Glutamatergic neuron (in vitro differentiated cells): ENCODE results near the gene SH3BP5. TPM values are rescaled to one million over a fixed set of nuclear protein-coding genes. Genes with fewer than 3 reads are reported as not detected.
A peak's percentile ranks its signal among the peaks of the same experiment; 100 is the strongest.

ENCODE experiments used
- DNase-seq: peaks from one replicate; pipeline ENCODE4 v3.0.0; 2022
- H3K27ac Mint-ChIP-seq: one replicate; pipeline ENCODE4 v1.8.0; 2020; ENCODE audit warnings: mild to moderate bottlenecking, mixed read lengths, inconsistent platforms; ENCODE audit not compliant: unreplicated experiment
- H3K27me3 Mint-ChIP-seq: one replicate; pipeline ENCODE4 v1.8.0; 2020; ENCODE audit warnings: mild to moderate bottlenecking, moderate library complexity, mixed read lengths, inconsistent platforms; ENCODE audit not compliant: unreplicated experiment
- H3K36me3 Mint-ChIP-seq: one replicate; pipeline ENCODE4 v1.8.0; 2020; ENCODE audit warnings: mild to moderate bottlenecking, mixed read lengths, inconsistent platforms; ENCODE audit not compliant: unreplicated experiment
- H3K4me1 Mint-ChIP-seq: one replicate; pipeline ENCODE4 v1.8.0; 2020; ENCODE audit warnings: mild to moderate bottlenecking, low read depth, mixed read lengths, inconsistent platforms; ENCODE audit not compliant: unreplicated experiment
- H3K4me3 Mint-ChIP-seq: one replicate; pipeline ENCODE4 v1.8.0; 2020; ENCODE audit warnings: mild to moderate bottlenecking, mixed read lengths, inconsistent platforms; ENCODE audit not compliant: unreplicated experiment
- H3K9me3 Mint-ChIP-seq: one replicate; pipeline ENCODE4 v1.8.0; 2020; ENCODE audit warnings: mild to moderate bottlenecking, moderate library complexity, mixed read lengths, inconsistent platforms; ENCODE audit not compliant: unreplicated experiment
- total RNA-seq: library from RNA; stranded (reverse); fragmentation: NEBNext Ultra II Directional; extraction: Animal tissue kit (Norgen Biotek cat#: 25700); gene quantifications from one replicate; pipeline ENCODE4 v1.2.1, GENCODE V29; 2021; ENCODE audit not compliant: unreplicated experiment
- TF ChIP-seq, protein P1 (sequence below): fragments of 200-600 bp; sonication (generic); IDR thresholded peaks from one replicate; pipeline ENCODE4 v1.5.0; 2021; ENCODE audit not compliant: partially characterized antibody, unreplicated experiment

SH3BP5 gene
- total RNA-seq, 1 donor from 2014 or later: 25.3 TPM

DNA sequence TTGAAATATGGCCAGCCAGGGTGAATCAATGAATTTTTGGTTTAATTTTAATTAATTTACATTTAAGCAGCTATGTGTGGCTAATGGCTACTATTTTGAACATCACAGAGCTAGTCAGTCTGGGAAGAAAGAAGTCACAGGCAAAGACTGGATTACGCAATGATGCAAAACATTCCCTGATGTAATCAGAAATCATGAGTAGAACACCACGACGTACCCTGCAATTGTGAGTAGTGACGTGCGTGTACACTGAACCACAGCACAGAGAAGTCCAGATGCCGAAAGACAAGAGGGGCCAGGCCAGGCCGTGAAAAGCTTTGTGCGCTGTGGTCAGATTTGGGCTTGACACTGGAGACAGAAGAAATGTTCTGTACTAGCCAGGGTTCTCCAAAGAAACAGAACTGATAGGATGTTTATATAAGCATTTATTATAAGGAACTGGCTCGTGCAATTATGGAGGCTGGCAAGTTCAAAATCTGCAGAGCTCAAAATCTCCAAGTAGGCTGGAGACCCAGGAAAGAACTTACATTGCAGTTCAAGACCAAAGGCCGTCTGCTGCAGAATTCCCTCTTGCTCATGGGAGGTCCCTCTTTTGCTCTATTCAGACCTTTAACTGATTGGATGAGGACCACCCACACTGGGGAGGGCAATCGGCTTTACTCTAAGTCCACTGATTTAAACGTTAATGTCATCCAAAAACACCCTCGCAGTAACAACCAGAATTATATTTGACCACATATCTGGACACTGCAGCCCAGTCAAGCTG is 44.6 kb downstream of the SH3BP5 start:
- peaks cover 2% of the 10 kb centered on the region for H3K9me3 Mint-ChIP-seq
- TF ChIP-seq, protein P1, sequence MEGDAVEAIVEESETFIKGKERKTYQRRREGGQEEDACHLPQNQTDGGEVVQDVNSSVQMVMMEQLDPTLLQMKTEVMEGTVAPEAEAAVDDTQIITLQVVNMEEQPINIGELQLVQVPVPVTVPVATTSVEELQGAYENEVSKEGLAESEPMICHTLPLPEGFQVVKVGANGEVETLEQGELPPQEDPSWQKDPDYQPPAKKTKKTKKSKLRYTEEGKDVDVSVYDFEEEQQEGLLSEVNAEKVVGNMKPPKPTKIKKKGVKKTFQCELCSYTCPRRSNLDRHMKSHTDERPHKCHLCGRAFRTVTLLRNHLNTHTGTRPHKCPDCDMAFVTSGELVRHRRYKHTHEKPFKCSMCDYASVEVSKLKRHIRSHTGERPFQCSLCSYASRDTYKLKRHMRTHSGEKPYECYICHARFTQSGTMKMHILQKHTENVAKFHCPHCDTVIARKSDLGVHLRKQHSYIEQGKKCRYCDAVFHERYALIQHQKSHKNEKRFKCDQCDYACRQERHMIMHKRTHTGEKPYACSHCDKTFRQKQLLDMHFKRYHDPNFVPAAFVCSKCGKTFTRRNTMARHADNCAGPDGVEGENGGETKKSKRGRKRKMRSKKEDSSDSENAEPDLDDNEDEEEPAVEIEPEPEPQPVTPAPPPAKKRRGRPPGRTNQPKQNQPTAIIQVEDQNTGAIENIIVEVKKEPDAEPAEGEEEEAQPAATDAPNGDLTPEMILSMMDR: no peak
- no peaks in the 10 kb centered on the region for H3K36me3 Mint-ChIP-seq
- DNase-seq: no peak
- H3K27ac Mint-ChIP-seq: no peak overlapping the region
- peaks cover 20% of the 10 kb centered on the region for H3K4me1 Mint-ChIP-seq
- no peak overlapping the region for H3K4me3 Mint-ChIP-seq
- H3K27me3 Mint-ChIP-seq: peaks cover 4% of the 10 kb centered on the region

DNA sequence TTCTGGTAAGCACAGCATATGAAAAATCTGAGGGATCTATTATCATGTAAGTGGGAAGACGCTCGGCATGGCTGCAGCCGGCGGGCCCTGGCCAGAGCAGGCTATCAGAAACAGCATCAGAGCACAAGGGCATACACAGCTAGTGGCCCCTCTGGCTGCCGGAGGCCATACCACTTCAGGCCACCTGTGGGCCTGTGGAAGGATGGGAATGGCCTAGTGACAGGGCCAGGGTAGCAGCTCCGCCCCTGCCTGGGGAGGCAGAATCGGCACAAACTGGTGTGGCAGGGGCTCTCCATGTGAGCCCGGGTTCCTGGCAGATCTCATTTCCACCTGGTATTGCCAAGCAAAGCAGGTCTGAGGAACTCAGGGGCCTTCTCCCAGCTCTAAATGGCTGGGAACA is 46.4 kb downstream of the SH3BP5 start:
- no peaks in the 10 kb centered on the region for H3K27me3 Mint-ChIP-seq
- no peaks in the 10 kb centered on the region for H3K36me3 Mint-ChIP-seq
- H3K27ac Mint-ChIP-seq: peak overlapping the region; percentile 3
- no peak overlapping the region for H3K4me3 Mint-ChIP-seq
- H3K4me1 Mint-ChIP-seq: peaks cover 12% of the 10 kb centered on the region
- DNase-seq: no peak
- TF ChIP-seq, protein P1: no peak
- no peaks in the 10 kb centered on the region for H3K9me3 Mint-ChIP-seq

DNA sequence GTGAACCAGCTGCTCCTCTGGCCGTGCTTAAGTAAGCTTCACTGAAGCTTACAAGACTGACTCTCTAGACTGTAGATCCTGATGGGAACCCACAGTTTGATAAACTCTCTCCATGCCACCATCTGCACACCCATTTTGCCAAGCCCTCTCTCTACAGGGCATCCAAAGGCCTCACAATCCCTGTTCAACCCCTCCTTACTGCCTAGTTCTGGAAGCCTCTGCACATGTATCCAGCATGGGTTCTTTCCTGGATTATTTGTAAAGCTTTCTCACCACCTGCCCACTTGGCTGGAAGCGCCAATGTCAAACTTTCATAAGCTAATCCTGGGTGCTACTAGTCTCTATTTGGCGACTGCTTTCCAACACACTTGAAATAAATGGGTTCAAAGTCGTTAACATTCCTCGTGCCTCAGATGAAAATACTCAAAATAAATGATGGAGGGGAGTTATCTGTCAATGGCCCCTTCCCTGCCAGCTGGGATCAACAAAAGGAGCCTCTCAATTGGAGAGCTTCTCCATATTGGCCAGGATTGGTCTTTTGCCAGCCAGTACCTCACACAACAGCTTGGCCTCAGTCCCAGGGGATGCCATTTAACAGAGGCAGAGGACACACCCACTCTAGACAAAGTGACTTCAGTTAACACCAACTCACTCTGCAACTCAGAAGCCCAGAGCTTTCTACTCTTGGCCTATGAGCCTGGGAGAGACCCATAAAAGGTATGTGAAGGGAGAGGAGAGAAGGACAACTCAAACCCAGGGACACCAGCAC is 48.1 kb downstream of the SH3BP5 start:
- TF ChIP-seq, protein P1: no peak
- DNase-seq: peak; percentile 60
- H3K9me3 Mint-ChIP-seq: no peaks in the 10 kb centered on the region
- H3K27ac Mint-ChIP-seq: peak overlapping the region; percentile 70
- no peaks in the 10 kb centered on the region for H3K36me3 Mint-ChIP-seq
- peaks cover 12% of the 10 kb centered on the region for H3K4me1 Mint-ChIP-seq
- H3K27me3 Mint-ChIP-seq: no peaks in the 10 kb centered on the region
- peak overlapping the region; percentile 25 for H3K4me3 Mint-ChIP-seq

DNA sequence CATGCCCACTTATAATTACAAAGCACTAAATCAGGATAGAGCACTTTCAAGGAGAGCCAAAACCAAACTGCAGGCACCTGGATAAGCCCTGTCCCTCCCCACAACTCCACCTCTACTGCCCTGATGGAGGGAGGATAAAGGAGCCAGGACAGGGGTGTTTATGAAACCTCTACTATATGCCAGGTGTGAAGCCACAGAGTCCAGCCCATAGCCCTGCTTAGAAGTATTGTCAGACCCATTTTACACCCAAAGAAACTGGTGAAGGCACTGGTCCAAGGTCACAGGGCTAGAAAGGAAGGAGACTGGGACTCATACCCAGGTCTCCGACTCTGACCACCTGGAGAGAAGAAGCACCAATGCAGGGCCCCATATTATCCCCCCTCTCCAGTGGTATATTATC is 48.7 kb downstream of the SH3BP5 start:
- Mint-ChIP-seq H3K4me1 (peaks cover 12% of the 10 kb centered on the region), H3K27ac (no peak overlapping the region), H3K4me3 (no peak overlapping the region), H3K27me3 (no peaks in the 10 kb centered on the region), H3K9me3 (no peaks in the 10 kb centered on the region), H3K36me3 (no peaks in the 10 kb centered on the region)
- no peak for DNase-seq
- TF ChIP-seq, protein P1: no peak

DNA sequence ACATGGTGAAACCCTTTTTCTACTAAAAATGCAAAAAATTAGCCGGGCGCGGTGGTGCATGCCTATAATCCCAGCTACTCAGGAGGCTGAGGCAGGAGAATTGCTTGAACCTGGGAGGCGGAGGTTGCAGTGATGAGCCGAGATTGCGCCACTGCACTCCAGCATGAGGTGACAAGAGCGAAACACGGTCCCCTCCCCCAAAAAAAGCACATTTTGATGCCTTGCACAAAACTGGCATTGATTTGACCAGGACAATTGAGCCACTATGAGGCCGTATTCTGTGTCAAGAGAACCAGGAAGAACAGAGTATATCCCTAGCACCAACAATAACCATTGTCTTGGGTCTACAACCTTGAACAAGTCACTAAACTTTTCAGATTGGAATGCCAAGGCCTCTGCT is 50.6 kb downstream of the SH3BP5 start:
- DNase-seq: no peak
- Mint-ChIP-seq H3K36me3 (no peaks in the 10 kb centered on the region), H3K27me3 (no peaks in the 10 kb centered on the region), H3K9me3 (no peaks in the 10 kb centered on the region), H3K27ac (no peak overlapping the region), H3K4me3 (no peak overlapping the region), H3K4me1 (peaks cover 12% of the 10 kb centered on the region)
- TF ChIP-seq, protein P1: no peak
